Measurements from ENCODE around the gene PROM1. TPM values are rescaled to one million over a fixed set of nuclear protein-coding genes. Genes with fewer than 3 reads are reported as not detected.

Gene PROM1
- total and polyA plus RNA-seq, 2 of the 8 experiments (the other 6 are each of a cell fraction or from before 2014, with no cell fraction given) = 36.0 to 59.7 TPM

GRCh38 chr4:16126714-16127113 is 42.9 kb upstream of the PROM1 start (continued):
- TF ChIP-seq POLR2AphosphoS5 (IDR thresholded peaks at IDR 0.05; ENCODE audit: low read depth, low read length) = no peak
- no peak for TF ChIP-seq CHD7 (IDR thresholded peaks at IDR 0.05; ENCODE audit: insufficient replicate concordance, low read length)
- no peak for TF ChIP-seq CREB1 (IDR thresholded peaks at IDR 0.05)
- TF ChIP-seq SUZ12 (IDR thresholded peaks at IDR 0.05; ENCODE audit: low read length) = no peak
- TF ChIP-seq TCF12 (IDR thresholded peaks at IDR 0.05; ENCODE audit: low read depth, low read length) = no peak
- no peak for TF ChIP-seq JUN (IDR thresholded peaks at IDR 0.05; ENCODE audit: low read depth, low read length)

Measured in H1 (cell line).